ENCODE measurements around the gene LHPP. TPM values are rescaled to one million over a fixed set of nuclear protein-coding genes. Genes with fewer than 3 reads are reported as not detected.
"Not testable (repeated sequence)": the region's sequence is repeated elsewhere in the genome, so short reads cannot be mapped to it uniquely, and the experiment has no call there.

Gene LHPP
- total RNA-seq, 1 donor from 2014 or later: 6.0 TPM

DNA sequence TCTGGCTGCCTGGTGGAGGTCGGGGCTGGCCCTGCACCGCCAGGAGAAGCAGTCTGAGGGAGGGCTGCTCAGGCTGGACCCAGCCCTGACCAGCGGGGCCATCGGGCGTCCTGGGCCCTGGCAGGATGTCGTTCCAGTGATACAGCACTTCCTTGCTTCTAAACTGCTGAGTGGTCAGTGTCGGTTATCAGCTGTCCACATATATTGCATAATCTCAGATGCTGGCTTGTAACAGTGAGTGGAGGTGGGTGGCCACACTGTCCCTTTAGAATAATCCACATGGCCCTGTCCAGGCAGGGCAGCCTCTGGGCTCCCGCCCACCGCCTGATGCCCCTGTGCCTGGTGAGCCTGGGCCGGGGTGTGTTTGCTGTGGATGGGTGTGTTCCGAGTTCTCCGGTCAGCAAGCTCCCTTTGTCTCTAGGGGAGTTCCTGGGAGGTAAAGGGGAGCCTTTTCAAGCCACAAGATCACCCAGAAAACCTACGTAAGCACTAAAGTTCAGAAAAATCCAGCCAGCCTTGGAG, 86.1 kb downstream of the LHPP start:
- TF ChIP-seq, protein P1, sequence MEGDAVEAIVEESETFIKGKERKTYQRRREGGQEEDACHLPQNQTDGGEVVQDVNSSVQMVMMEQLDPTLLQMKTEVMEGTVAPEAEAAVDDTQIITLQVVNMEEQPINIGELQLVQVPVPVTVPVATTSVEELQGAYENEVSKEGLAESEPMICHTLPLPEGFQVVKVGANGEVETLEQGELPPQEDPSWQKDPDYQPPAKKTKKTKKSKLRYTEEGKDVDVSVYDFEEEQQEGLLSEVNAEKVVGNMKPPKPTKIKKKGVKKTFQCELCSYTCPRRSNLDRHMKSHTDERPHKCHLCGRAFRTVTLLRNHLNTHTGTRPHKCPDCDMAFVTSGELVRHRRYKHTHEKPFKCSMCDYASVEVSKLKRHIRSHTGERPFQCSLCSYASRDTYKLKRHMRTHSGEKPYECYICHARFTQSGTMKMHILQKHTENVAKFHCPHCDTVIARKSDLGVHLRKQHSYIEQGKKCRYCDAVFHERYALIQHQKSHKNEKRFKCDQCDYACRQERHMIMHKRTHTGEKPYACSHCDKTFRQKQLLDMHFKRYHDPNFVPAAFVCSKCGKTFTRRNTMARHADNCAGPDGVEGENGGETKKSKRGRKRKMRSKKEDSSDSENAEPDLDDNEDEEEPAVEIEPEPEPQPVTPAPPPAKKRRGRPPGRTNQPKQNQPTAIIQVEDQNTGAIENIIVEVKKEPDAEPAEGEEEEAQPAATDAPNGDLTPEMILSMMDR (IDR thresholded peaks at IDR 0.05; ENCODE audit: partially characterized antibody, unreplicated experiment): no peak
- Mint-ChIP-seq H3K36me3 (ENCODE audit: unreplicated experiment) (peaks cover 4% of the 10 kb centered on the region), H3K4me1 (ENCODE audit: low read depth, unreplicated experiment) (peaks cover 10% of the 10 kb centered on the region), H3K4me3 (ENCODE audit: unreplicated experiment) (no peak overlapping the region), H3K27me3 (ENCODE audit: unreplicated experiment) (peaks cover 3% of the 10 kb centered on the region), H3K9me3 (ENCODE audit: unreplicated experiment) (peaks cover 5% of the 10 kb centered on the region), H3K27ac (ENCODE audit: unreplicated experiment) (no peak overlapping the region)
- no peak for DNase-seq

GRCh38 chr10:124549171-124549570, 87.5 kb downstream of the LHPP start:
- H3K9me3 Mint-ChIP-seq (ENCODE audit: unreplicated experiment); H3K27me3 Mint-ChIP-seq (ENCODE audit: unreplicated experiment); H3K36me3 Mint-ChIP-seq (ENCODE audit: unreplicated experiment); H3K4me3 Mint-ChIP-seq (ENCODE audit: unreplicated experiment); H3K27ac Mint-ChIP-seq (ENCODE audit: unreplicated experiment); DNase-seq: not testable (repeated sequence)
- H3K4me1 Mint-ChIP-seq (ENCODE audit: low read depth, unreplicated experiment): peaks cover 11% of the 10 kb centered on the region

DNA sequence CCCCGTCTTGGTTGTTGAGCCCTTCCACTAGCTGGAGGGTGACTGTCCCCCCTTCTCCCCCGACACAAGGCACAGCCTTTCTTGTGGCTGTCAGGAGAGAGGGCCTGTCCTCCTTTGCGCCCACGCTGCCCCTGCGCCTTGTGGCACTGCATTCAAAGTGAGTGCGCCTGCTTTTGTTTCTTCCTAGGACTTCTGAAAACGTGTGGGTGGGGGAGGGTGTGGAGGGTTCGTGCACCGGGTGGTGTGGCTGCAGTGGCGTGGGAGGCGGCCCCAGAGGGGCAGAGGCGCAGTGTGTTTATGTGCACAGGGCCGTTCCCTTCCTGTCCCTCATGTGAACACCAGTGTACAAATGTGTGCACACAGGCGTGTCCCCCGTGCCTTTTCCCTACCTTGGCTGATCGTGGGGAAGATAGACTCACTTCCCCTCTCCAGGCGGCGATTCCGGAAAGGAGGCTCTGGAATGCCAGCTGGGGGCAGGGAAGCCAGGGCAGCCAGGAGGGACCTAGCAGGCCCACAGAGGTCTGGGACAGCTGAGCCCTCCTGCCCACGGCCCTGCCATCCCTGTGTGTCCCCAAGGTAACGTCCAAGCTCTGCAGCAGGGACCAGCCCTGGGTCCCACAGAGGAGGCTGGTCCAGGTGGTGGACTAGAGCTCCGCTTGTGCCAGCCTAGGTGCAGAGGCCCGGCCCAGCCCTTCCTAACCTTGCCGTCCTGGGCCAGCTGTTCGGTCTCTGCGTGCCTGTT, 88.8 kb downstream of the LHPP start:
- H3K36me3 Mint-ChIP-seq (ENCODE audit: unreplicated experiment): peaks cover 4% of the 10 kb centered on the region

GRCh38 chr10:124551097-124551496, 89.5 kb downstream of the LHPP start:
- no peak overlapping the region for H3K27ac Mint-ChIP-seq (ENCODE audit: unreplicated experiment)
- no peak for DNase-seq
- H3K27me3 Mint-ChIP-seq (ENCODE audit: unreplicated experiment): peaks cover 3% of the 10 kb centered on the region
- H3K9me3 Mint-ChIP-seq (ENCODE audit: unreplicated experiment): peaks cover 7% of the 10 kb centered on the region
- H3K4me3 Mint-ChIP-seq (ENCODE audit: unreplicated experiment): no peak overlapping the region
- TF ChIP-seq, protein P1 (IDR thresholded peaks at IDR 0.05; ENCODE audit: partially characterized antibody, unreplicated experiment): no peak
- peaks cover 4% of the 10 kb centered on the region for H3K36me3 Mint-ChIP-seq (ENCODE audit: unreplicated experiment)
- H3K4me1 Mint-ChIP-seq (ENCODE audit: low read depth, unreplicated experiment): peaks cover 8% of the 10 kb centered on the region

More for the DNA sequence above, 88.8 kb downstream of the LHPP start:
- peaks cover 7% of the 10 kb centered on the region for H3K9me3 Mint-ChIP-seq (ENCODE audit: unreplicated experiment)
- no peak overlapping the region for H3K27ac Mint-ChIP-seq (ENCODE audit: unreplicated experiment)
- DNase-seq: no peak
- H3K4me3 Mint-ChIP-seq (ENCODE audit: unreplicated experiment): no peak overlapping the region
- TF ChIP-seq, protein P1 (IDR thresholded peaks at IDR 0.05; ENCODE audit: partially characterized antibody, unreplicated experiment): no peak
- peaks cover 8% of the 10 kb centered on the region for H3K4me1 Mint-ChIP-seq (ENCODE audit: low read depth, unreplicated experiment)
- peaks cover 3% of the 10 kb centered on the region for H3K27me3 Mint-ChIP-seq (ENCODE audit: unreplicated experiment)

DNA sequence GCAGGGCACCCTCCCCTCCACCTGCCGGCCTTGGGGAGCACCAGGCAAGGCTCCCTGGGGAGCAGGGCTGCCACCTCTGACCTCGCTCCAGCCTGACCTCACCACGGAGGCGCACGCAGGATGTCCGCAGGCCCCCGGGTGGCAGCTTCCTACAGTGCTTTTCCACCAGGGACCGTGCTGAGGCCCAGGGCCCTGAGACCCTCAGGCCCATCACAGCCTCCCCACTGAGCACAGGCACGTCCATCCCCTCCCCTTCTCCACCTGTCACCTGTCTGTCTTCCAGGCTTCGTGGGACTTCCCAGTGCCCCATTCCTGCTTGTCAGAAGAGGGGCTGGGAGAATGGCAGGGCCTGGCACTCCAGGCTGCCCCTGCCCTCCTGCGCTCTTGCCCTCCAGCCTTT, 90.1 kb downstream of the LHPP start:
- Mint-ChIP-seq H3K27me3 (ENCODE audit: unreplicated experiment) (peaks cover under 1% of the 10 kb centered on the region), H3K27ac (ENCODE audit: unreplicated experiment) (no peak overlapping the region), H3K4me3 (ENCODE audit: unreplicated experiment) (no peak overlapping the region), H3K9me3 (ENCODE audit: unreplicated experiment) (peaks cover 4% of the 10 kb centered on the region), H3K4me1 (ENCODE audit: low read depth, unreplicated experiment) (peaks cover 8% of the 10 kb centered on the region), H3K36me3 (ENCODE audit: unreplicated experiment) (peaks cover 3% of the 10 kb centered on the region)
- TF ChIP-seq, protein P1 (IDR thresholded peaks at IDR 0.05; ENCODE audit: partially characterized antibody, unreplicated experiment): no peak
- DNase-seq: no peak
